ENCODE results near the gene AHNAK.

- TF ChIP-seq CTCF (IDR thresholded peaks at IDR 0.05), result no peak
- TF ChIP-seq EZH2phosphoT487 (IDR thresholded peaks at IDR 0.05), result no peak
Observed at GRCh38 chr11:62413060-62413696, 133.4 kb downstream of the AHNAK start.
